HPDE6-E6E7 (cell line): ENCODE measurements around the gene ITFG2.
"Not testable (repeated sequence)": the region's sequence is repeated elsewhere in the genome, so short reads cannot be mapped to it uniquely, and the experiment has no call there.

Source experiments
- DNase-seq: peaks from one replicate; pipeline ENCODE4 v3.0.0; 2011; ENCODE audit warnings: missing footprints; ENCODE audit errors: extremely low spot score

Gene ITFG2

GRCh38 chr12:2812290-2813213 is at the start of gene ITFG2:
Gene ITFG2, plus strand, starts transcription at chr12:2812668. Its CDS starts 93 bp downstream, at chr12:2812761.
- peak; percentile 95 for DNase-seq

- no peak for DNase-seq
Observed at GRCh38 chr12:2764398-2764797, 48.1 kb upstream of the ITFG2 start.

GRCh38 chr12:2765052-2765451 is 47.4 kb upstream of the ITFG2 start:
- DNase-seq: no peak

GRCh38 chr12:2765608-2766007 is 46.9 kb upstream of the ITFG2 start:
- DNase-seq: no peak

GRCh38 chr12:2768224-2768961 is 44.1 kb upstream of the ITFG2 start:
- no peak for DNase-seq

GRCh38 chr12:2769866-2770533 is 42.5 kb upstream of the ITFG2 start:
- no peak for DNase-seq

- not testable (repeated sequence) for DNase-seq
Observed at GRCh38 chr12:2770544-2770943, 41.9 kb upstream of the ITFG2 start.

GRCh38 chr12:2772370-2772769 is 40.1 kb upstream of the ITFG2 start:
- DNase-seq: no peak

GRCh38 chr12:2773199-2773875 is 39.1 kb upstream of the ITFG2 start:
- no peak for DNase-seq

- no peak for DNase-seq
Observed at GRCh38 chr12:2775431-2775830, 37.0 kb upstream of the ITFG2 start.

GRCh38 chr12:2776129-2776806 is 36.2 kb upstream of the ITFG2 start:
- no peak for DNase-seq

- no peak for DNase-seq
Observed at GRCh38 chr12:2779281-2779680, 33.2 kb upstream of the ITFG2 start.

- DNase-seq: peak; percentile 56
Observed at GRCh38 chr12:2783936-2784600, 28.4 kb upstream of the ITFG2 start.

- DNase-seq: no peak
Observed at GRCh38 chr12:2785017-2785416, 27.5 kb upstream of the ITFG2 start.

- no peak for DNase-seq
Observed at GRCh38 chr12:2791089-2791488, 21.4 kb upstream of the ITFG2 start.

GRCh38 chr12:2792671-2793500 is 19.6 kb upstream of the ITFG2 start:
- DNase-seq: no peak

GRCh38 chr12:2793561-2793960 is 18.9 kb upstream of the ITFG2 start:
- no peak for DNase-seq

- DNase-seq: peak; percentile 49
Observed at GRCh38 chr12:2794191-2794735, 18.2 kb upstream of the ITFG2 start.

GRCh38 chr12:2794736-2795289 is 17.7 kb upstream of the ITFG2 start, which contains the start of gene FKBP4:
Gene FKBP4, plus strand, starts transcription at chr12:2794970. Its CDS starts 170 bp downstream, at chr12:2795140.
- peak; percentile 90 for DNase-seq
